ENCODE results near the gene PRKAR1A. TPM values are rescaled to one million over a fixed set of nuclear protein-coding genes. Genes with fewer than 3 reads are reported as not detected.

The PRKAR1A gene
- total and polyA plus RNA-seq, 2 of the 8 experiments (the other 6 are each of a cell fraction or from before 2014, with no cell fraction given) = 39.3 to 149 TPM

DNA sequence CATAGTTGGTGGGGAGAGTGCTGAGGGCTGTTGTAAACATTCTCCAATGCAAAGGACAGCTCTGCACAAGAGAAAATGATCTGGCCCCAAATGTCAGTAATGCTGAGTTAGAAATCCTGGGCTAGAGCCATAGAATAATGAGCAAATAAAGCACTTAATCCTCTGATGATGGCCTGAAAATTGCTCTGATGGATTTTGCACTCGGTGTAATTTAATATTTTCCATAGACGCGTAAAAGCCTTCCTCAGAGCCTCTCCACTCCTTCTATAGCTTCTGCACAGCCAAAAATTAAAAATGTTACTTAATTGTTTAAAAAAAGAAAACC, 65.2 kb downstream of the PRKAR1A start:
- peaks cover 0 to 2% (median 0%) of the 10 kb centered on the region in 4 experiments; a peak in 1 of 7 replicates for H3K4me1 ChIP-seq (replicated peaks in 1 of 4; ENCODE audit: control insufficient read depth in 3 of 4, insufficient read depth in 4 of 4, low read length in 3 of 4)
- no peak overlapping the region for H2AK5ac ChIP-seq (ENCODE audit: low read depth, low read length)
- no peak overlapping the region for H2AFZ ChIP-seq (ENCODE audit: low read length)
- no peak overlapping the region for H4K5ac ChIP-seq (ENCODE audit: insufficient read length, low read depth, low read length)
- ChIA-PET POLR2A (ENCODE audit: partially characterized antibody) (no interaction called here), CTCF (ENCODE audit: partially characterized antibody) (interaction anchor here (0.9 to 2.9 kb wide), 16 partner anchors 8 to 152 kb away, joined by 3 to 8 read pairs (median 3); no protein-coding TSS in a partner anchor)
- no peak overlapping the region for H3K4ac ChIP-seq (replicated peaks; ENCODE audit: insufficient read length, low read depth, low read length)
- no peak for DNase-seq (ENCODE audit: low read depth in 1 of 2, low spot score in 2 of 2)
- H3K79me1 ChIP-seq (ENCODE audit: low read depth, low read length) = no peaks in the 10 kb centered on the region
- H3K27ac ChIP-seq (ENCODE audit: low read depth, low read length) = no peak overlapping the region
- no peak overlapping the region for H3K9ac ChIP-seq (replicated peaks in 1 of 4; ENCODE audit: extremely low read depth in 1 of 4, low read depth in 3 of 4, low read length in 3 of 4)
- no peak for FAIRE-seq
- no peak overlapping the region for H2BK12ac ChIP-seq (ENCODE audit: low read depth, low read length)
- no peak overlapping the region for H2BK20ac ChIP-seq (ENCODE audit: low read length)
- no peak overlapping the region for H3K14ac ChIP-seq (ENCODE audit: insufficient read length)
- no peaks in the 10 kb centered on the region for H4K20me1 ChIP-seq (replicated peaks in 1 of 2; ENCODE audit: control insufficient read depth in 1 of 2, insufficient read depth in 2 of 2, low read length in 2 of 2)
- H2BK120ac ChIP-seq (replicated peaks; ENCODE audit: low read depth, low read length) = no peak overlapping the region
- no peak overlapping the region for H3K23ac ChIP-seq (ENCODE audit: insufficient read length)
- no peak overlapping the region for H3K4me2 ChIP-seq (ENCODE audit: insufficient read depth in 1 of 2, low read depth in 2 of 2, low read length in 2 of 2)
- no peak overlapping the region for H2BK15ac ChIP-seq (ENCODE audit: low read length)
- H3K36me3 ChIP-seq (ENCODE audit: control insufficient read depth in 2 of 4, insufficient read depth in 4 of 4, low read length in 3 of 4) = peaks cover 0 to 5% (median 0%) of the 10 kb centered on the region in 4 experiments; a peak in 1 of 8 replicates
- H2BK5ac ChIP-seq (ENCODE audit: low read depth, low read length) = no peak overlapping the region
- H4K8ac ChIP-seq (ENCODE audit: extremely low read depth, insufficient read depth, low read length) = no peak overlapping the region
- H4K91ac ChIP-seq (replicated peaks; ENCODE audit: insufficient read length, low read length) = no peak overlapping the region
- H3K9me3 ChIP-seq (ENCODE audit: insufficient read depth in 2 of 2, low read depth in 1 of 2, low read length in 1 of 2) = no peaks in the 10 kb centered on the region; a peak in 1 of 4 replicates
- H3K79me2 ChIP-seq (ENCODE audit: control insufficient read depth in 1 of 2, insufficient read depth in 2 of 2, low read length in 2 of 2) = no peaks in the 10 kb centered on the region
- no peak overlapping the region for H3K18ac ChIP-seq (ENCODE audit: extremely low read depth, low read length)
- no peak overlapping the region for H3K56ac ChIP-seq (replicated peaks; ENCODE audit: insufficient read length, low read depth, low read length)
- H3K23me2 ChIP-seq (ENCODE audit: low read depth, low read length) = no peaks in the 10 kb centered on the region
- TF ChIP-seq RXRA (IDR thresholded peaks at IDR 0.05; ENCODE audit: insufficient read depth, low read depth, low read length) (no peak), CHD2 (IDR thresholded peaks at IDR 0.05; ENCODE audit: low read length) (no peak), SP2 (IDR thresholded peaks at IDR 0.05; ENCODE audit: low read length) (no peak), NANOG (IDR thresholded peaks at IDR 0.05; ENCODE audit: insufficient read depth, low read depth, low read length, poor library complexity, severe bottlenecking) (no peak), CBX5 (IDR thresholded peaks at IDR 0.05; ENCODE audit: low read depth, low read length) (no peak), KDM5A (IDR thresholded peaks at IDR 0.05; ENCODE audit: low read length) (no peak), HDAC2 (IDR thresholded peaks at IDR 0.05; ENCODE audit: borderline replicate concordance in 1 of 2, low read depth in 2 of 2, low read length in 2 of 2) (no peak)
- TF ChIP-seq, protein P1, sequence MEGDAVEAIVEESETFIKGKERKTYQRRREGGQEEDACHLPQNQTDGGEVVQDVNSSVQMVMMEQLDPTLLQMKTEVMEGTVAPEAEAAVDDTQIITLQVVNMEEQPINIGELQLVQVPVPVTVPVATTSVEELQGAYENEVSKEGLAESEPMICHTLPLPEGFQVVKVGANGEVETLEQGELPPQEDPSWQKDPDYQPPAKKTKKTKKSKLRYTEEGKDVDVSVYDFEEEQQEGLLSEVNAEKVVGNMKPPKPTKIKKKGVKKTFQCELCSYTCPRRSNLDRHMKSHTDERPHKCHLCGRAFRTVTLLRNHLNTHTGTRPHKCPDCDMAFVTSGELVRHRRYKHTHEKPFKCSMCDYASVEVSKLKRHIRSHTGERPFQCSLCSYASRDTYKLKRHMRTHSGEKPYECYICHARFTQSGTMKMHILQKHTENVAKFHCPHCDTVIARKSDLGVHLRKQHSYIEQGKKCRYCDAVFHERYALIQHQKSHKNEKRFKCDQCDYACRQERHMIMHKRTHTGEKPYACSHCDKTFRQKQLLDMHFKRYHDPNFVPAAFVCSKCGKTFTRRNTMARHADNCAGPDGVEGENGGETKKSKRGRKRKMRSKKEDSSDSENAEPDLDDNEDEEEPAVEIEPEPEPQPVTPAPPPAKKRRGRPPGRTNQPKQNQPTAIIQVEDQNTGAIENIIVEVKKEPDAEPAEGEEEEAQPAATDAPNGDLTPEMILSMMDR (IDR thresholded peaks at IDR 0.05; ENCODE audit: control extremely low read depth in 1 of 3, insufficient read depth in 1 of 3, low read depth in 1 of 3, low read length in 3 of 3) = no peak
- no peaks in the 10 kb centered on the region for H3K27me3 ChIP-seq (replicated peaks in 1 of 4; ENCODE audit: control insufficient read depth in 3 of 4, extremely low read depth in 1 of 4, insufficient read depth in 3 of 4, low read length in 3 of 4)
- H3K4me3 ChIP-seq (ENCODE audit: extremely low read depth in 1 of 4, insufficient read depth in 2 of 4, low read depth in 3 of 4, low read length in 4 of 4) = no peak overlapping the region
- 94% methylated on average over 3 of the region's 3 CpGs; no CpG with 5 or more reads in 1 of the 2 experiments for WGBS, 2 experiments (ENCODE audit: extremely low coverage in 1 of 2, insufficient coverage in 1 of 2, insufficient read length in 1 of 2, insufficient replicate concordance in 2 of 2, low coverage in 1 of 2, low lambda C conversion rate in 2 of 2, missing lambda C conversion rate in 1 of 2)
